ENCODE data around the gene TRA2A.
"Not testable (repeated sequence)": the region's sequence is repeated elsewhere in the genome, so short reads cannot be mapped to it uniquely, and the experiment has no call there.

Gene TRA2A

DNA sequence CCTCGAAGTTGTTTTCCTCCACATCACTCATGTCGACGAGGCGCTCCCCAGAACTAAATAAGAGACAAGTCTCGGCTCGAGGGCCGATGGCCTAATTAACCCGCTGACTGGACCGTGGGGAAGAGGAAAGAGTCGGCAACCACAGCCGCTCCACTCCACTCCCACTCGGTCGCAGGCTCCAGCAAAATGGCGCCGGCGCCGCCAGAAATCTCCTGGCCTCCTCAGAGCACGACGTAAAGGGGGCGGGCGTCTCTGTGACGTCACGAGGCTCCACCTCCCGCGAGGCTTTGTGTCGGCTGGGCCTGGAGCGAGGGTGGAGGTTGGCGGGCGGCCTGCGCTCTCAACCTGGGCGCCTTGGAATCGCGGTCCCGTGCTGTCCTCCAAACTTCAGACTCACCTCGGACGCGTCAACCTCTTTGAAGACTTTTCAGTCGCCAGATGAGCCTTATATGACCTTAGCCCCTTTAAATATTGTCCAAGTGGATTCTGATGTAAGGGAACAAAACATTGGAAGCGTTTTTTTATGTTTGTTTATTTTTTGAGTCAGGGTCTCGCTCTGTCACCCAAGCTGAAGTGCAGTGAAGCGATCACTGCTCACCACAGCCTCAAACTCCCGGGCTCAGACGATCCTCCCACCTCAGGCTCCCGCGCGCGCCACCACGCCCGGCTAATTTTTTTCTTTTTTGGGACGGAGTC is at the start of gene TRA2A:
Gene TRA2A, minus strand, starts transcription at position 188 of the 696 bp plus-strand sequence. Its CDS starts 157 bp downstream, at position 31.
- DNase-seq (ENCODE audit: low read depth), result peak; percentile 94

- peak; percentile 82 for DNase-seq (ENCODE audit: low read depth)
Observed at GRCh38 chr7:23570592-23571200, 38.9 kb upstream of the TRA2A start.

- DNase-seq (ENCODE audit: low read depth), result no peak
Observed at GRCh38 chr7:23558303-23558702, 26.5 kb upstream of the TRA2A start.

- DNase-seq (ENCODE audit: low read depth), result no peak
Observed at GRCh38 chr7:23547662-23548061, 15.9 kb upstream of the TRA2A start.

DNA sequence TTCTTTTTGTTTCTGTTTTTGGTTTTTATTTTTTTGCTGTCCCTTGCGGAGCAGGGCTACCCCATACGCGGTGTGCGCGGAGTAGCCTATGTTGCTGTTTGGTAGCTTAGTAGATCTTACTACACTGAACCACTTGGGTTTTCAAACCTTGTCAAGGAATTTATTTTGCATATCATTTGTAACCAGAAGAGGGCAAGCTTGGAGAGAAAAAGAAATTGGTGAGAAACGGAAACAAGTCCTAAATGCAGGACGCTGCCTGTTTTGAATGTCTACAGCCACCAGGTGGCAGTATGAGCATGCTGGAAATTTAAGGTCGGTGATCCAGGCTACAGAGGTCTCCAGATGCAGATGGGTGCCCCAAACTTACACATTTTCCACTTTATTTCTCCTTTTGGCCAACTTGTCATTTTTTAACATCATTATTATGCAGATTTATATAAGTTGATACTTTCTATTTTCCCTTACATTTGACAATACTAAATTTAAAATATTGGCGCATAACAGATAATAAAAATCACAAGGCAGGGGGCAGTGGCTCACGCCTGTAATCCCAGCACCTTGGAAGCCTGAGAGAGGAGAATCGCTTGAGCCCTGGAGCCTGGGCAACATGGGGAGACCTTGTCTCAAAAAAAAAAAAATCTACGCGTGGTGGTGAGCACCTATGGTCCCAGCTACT is 15.3 kb upstream of the TRA2A start:
- DNase-seq (ENCODE audit: low read depth), result peak; percentile 89

DNA sequence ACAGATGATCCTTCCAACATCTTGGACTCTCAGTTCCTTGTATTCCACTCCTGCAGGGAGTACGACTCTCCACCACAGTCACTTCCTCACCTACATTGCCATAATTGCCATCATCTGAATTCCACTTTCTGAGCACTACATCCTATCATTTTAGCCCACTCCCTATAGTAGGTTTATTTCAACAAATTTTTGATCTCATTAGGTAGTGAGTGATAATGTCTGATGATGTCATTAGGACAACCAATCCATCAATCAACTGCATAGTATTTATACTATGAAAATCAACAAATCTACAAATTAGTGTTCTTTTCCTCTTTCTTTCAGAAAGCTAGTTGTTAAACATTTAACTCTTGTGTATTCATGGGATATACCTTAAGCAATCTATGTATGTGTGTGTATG is 13.7 kb upstream of the TRA2A start:
- no peak for DNase-seq (ENCODE audit: low read depth)

DNA sequence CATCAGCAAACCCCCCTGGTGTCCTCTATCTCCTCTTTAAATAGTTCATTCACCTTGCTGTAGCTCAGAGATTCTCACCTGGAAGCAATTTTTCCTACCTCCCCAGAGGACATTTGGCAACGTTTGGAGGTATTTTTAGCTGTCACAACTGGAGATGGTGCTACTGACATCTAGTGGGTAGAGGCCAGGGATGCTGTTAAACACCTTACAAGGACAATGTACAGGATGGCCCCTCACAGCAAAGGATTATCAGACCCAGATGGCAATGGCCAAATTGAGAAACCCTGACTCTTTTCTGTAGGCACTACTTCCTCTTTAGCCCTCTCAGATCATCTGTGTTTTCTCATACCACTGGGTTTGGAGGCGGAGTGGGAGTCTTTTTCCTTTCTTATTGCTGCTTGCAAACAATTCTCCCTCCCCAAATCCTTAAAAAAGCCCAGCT is 13.2 kb upstream of the TRA2A start:
- peak; percentile 27 for DNase-seq (ENCODE audit: low read depth)

GRCh38 chr7:23542752-23543151 is 11.0 kb upstream of the TRA2A start:
- DNase-seq (ENCODE audit: low read depth), result no peak

DNA sequence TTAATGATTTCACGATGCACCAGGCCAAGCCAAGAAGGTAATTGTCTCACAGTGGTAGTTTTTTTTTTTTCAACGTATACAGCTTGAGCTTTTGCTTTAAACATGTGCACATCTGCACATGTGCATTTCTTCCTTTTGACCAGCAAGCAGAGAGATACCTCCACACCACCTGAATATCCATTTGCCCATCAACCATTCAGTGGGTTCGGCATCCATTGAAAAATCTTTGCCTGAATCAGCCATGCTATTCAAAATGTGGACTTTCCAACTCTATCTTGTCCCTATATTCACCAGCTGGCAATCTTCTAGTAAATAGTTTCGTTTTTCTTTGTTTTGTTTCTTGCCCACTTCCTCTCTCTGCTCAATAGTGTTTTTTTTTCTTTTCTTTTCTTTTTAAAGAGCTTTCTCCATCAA is 7.7 kb upstream of the TRA2A start:
- no peak for DNase-seq (ENCODE audit: low read depth)

DNA sequence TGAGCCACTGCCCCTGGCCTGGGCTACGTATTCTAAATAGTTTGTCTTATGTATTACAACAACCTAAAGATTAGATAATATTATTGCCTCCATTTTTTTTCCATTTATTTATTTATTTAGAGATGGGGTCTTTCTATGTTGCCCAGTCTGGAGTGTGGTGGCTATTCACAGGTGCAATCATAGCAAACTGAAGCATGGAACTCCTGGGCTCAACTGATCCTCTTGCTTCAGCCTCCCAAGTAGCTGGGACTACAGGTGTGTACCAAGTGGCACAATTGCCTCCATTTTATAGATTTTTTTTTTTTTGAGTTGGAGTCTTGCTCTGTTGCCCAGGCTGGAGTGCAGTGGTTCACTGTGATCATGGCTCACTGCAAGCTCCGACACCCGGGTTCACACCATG is 6.5 kb upstream of the TRA2A start:
- no peak for DNase-seq (ENCODE audit: low read depth)

- no peak for DNase-seq (ENCODE audit: low read depth)
Observed at GRCh38 chr7:23533238-23533604, 1.4 kb upstream of the TRA2A start.

DNA sequence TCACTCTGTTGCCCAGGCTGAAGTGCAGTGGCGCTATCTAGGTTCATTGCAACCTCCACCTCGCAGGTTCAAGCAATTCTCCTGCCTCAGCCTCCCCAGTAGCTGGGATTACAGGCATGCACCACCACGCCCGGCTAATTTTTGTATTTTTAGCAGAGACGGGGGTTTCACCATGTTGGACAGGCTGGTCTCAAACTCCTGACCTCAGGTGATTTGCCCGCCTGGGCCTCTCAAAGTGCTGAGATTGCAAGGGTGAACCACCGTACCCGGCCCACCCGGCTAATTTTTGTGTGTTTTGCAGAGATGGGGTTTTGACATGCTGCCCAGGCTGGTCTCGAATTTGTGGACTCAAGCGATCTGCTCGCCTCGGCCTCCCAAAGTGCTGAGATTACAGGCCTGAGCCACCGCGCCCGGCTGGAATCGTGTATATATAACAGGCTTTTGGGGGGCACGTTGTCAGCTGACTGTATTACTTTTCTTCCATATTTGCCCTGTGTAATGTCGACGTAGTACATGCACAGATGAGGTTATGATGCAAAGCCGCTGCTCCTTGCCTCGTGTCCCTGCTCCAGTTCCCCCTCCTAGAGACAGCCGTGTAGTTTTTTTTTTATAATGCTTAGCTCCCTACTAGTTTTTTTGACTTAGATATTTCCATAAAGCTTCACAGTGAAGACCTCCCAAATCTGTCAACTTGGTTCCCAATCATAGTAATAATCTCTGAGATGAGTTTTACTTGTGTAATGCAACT is 883 bp upstream of the TRA2A start:
- no peak for DNase-seq (ENCODE audit: low read depth)

DNA sequence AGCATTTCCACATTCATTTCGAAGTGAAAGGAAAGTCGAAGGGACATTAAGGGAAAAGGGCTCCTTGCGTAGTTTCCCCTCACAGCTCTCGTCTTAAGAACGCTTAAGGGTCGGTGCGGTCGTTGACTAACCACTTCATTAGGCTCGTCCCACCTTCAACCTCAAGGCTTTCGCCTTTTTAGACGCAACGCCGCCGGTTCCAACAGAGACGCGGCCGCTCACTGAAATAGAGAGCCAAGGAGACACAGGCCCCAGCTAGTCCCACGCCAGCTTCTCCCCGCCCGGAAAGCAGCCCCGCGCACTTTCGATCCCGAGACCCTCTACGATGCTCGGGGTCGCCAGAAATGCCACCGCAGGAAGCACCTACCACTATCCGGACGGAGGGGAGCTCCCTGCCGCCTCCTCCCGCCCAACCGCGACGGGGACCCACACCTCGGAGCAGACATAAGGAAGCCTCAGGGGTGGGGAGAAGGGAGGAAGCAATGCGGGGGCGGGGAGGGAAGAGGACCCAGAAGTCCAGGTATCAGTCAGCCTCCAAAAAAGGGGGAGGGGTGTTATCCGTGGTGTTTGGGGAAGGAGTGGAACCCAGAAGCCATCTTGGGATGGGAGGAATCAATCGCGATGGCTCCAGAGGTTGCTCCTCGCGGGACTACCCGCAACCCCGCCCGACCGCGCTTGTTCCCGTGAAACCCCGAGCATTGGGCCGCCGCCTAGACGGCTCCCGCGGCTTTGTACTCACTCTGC is 559 bp downstream of the TRA2A start:
- DNase-seq (ENCODE audit: low read depth), result peak; percentile 76

DNA sequence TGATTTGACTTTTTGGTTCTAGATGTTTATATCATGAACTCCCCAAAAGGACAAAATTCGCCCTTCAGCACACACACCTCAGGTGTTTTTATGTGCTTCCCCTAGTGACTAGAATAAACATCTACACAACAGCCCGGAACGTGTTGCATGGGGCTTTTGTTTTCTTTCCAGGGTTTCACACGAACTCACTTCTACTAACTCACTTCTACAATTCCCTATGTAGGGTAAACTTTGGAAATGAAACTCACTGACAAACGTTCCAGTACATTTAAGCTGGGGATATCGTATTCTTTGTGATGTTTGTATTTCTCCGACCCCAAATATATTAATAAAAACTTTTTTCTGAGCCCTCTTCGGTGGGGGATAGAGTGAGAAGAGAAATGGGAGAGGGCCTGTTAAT is 1.4 kb downstream of the TRA2A start:
- DNase-seq (ENCODE audit: low read depth), result peak; percentile 29

GRCh38 chr7:23529262-23529859 is 2.4 kb downstream of the TRA2A start:
- no peak for DNase-seq (ENCODE audit: low read depth)

DNA sequence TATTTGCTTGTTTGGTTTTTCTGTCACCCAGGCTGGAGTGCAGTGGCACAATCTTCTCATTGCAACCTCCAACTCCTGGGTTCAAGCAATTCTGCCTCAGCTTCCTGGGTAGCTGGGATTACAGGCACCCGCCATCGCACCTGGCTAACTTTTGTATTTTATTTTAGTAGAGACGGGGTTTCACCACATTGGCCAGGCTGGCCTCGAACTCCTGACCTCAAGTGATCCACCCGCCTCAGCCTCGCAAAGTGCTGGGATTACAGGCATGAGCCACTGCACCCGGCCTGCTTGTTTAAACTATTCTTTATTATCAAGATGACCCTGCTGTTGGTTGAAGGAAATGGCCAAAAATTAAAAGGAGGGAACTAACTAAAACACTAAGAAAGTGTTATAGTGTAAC is 6.2 kb downstream of the TRA2A start:
- DNase-seq (ENCODE audit: low read depth), result not testable (repeated sequence)

GRCh38 chr7:23524473-23524872 is 7.3 kb downstream of the TRA2A start:
- no peak for DNase-seq (ENCODE audit: low read depth)

DNA sequence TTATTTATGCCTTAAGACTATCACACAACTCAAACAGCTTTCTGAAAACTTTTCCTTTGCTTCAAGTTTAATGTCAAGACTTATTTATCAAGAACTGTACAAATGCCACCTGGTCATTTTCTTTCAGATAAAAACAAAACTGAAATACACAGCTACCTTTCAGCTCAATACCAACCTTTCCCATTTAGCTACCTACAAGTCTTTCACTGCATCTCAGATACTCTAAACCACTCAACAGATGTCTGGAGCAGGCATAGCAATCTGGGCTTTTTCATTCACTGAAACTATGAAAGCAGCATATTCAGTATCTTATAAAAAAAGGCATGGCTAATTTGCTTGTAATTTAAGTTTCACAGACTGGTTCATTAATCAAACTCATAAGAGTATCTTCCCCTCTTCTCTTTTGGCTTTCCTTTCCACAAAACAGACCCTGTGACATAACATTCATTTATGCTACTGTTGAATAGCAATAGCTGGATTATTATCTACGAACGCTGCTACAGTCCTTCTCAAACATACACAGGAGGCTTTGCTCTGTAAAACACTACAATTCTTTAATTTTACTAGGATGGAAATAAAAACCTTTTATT is 8.2 kb downstream of the TRA2A start:
- no peak for DNase-seq (ENCODE audit: low read depth)

DNA sequence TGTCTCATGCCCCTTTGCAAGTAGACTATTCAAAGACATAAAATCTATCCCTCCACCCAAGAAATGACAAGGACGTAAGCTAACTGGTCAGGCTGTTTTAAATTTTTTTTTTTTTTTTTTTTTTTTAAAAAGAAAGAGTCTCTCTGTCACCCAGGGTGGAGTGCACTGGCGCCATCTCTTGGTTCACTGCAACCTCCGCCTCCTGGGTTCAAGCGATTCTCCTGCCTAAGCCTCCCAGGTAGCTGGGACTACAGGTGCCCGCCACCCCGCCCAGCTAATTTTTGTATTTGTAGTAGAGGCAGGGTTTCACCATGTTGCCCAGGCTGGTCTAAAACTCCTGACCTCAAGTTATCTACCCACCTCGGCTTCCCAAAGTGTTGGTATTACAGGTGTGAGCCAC is 11.2 kb downstream of the TRA2A start:
- no peak for DNase-seq (ENCODE audit: low read depth)

- DNase-seq (ENCODE audit: low read depth), result no peak
Observed at GRCh38 chr7:23514755-23515154, 17.0 kb downstream of the TRA2A start.

- not testable (repeated sequence) for DNase-seq (ENCODE audit: low read depth)
Observed at GRCh38 chr7:23513746-23514145, 18.0 kb downstream of the TRA2A start.
